ENCODE measurements around the gene KDM6A.
"Not testable (repeated sequence)": the region's sequence is repeated elsewhere in the genome, so short reads cannot be mapped to it uniquely, and the experiment has no call there.

Gene KDM6A

DNA sequence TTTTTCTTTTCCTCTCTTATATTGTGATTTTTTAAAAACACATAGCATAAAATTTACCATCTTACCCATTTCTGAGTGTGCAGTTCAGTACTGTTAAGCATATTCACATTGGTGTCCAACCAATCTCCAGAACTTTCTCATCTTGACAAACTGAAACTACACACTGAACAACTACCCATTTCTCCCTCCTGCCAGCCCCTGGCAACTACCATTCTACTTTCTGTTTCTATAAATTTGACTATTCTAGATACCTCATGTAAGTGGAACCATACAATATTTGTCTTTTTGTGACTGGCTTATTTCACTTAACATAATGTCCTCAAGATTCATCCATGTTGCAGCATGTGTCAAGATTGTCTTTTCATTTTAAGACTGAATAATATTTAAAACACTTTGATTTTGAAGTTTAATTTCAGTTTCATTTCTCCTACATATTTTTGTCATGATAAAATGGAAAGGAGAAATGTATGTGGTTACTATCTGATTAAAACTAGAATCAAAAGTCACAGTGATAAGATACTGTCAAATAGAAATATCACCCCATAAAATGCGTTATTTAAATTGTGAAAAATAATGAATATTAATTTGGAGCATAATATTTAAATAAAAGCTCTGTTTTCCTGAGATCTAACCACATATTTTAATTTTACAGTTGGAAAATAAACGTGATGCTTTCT is 204.9 kb downstream of the KDM6A start:
- DNase-seq (ENCODE audit: low read depth in 2 of 2), result no peak

DNA sequence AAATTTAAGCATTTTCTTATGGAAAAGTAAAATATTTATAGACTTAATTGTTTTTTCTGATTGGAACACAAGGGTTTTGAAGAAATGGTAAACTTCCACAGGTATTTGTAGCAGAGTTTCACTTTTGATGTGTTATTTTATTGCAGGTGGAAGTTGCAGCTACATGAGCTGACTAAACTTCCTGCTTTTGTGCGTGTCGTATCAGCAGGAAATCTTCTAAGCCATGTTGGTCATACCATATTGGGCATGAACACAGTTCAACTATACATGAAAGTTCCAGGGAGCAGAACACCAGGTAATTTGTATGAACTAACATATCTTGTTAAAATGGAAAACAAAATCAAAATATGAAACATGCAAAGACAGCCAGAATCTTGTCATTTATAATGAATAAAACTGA is 210.3 kb downstream of the KDM6A start:
- no peak for DNase-seq (ENCODE audit: low read depth in 2 of 2)

GRCh38 chrX:45110494-45110893 is 237.5 kb downstream of the KDM6A start:
- no peak for DNase-seq (ENCODE audit: low read depth in 2 of 2)

DNA sequence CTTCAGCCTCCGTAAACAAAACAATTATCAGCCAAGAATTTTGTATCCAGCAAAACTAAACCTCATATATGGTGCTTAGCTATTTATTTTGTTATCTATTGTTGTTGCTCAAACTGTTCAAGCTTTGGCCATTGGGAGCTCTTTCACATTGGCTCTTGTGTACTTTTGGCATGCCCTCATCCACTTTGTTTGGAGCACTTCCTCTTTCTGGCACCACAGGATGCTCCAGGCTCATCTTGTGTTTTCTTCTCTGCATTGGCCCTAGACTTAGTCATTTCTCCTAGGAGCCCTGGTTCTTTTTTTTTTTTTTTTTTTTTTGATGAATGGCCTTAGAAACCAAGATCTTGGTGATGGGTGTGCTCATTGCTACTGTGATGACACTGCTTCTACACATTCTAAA is 253.2 kb downstream of the KDM6A start:
- no peak for DNase-seq (ENCODE audit: low read depth in 2 of 2)

DNA sequence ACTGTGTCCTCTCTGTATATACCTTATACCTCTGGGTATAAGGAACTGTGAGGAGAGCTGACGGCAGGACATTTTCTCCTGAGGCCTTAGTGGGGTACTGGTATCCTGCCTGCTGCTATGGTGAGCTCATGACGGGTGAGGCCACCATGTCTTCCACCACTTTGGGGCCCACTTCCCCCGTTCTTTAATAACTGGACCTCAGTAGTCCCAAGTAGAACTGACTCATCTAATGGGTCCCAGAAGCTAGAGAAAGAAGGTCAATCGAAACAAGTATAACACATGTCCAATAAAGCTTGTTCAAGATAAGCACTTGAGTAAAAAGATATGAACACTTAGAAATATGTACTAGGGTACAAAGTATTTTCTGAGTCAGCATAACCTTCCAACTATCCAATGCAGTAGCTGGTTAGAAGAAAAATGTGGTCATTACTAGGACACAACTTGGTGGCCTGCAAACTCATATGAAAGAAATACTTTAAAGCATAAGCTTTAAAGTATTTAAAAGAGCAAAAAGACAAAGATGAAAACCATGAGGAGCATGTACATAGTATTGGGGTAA is 256.0 kb downstream of the KDM6A start:
- no peak for DNase-seq (ENCODE audit: low read depth in 2 of 2)

GRCh38 chrX:45133465-45133864 is 260.5 kb downstream of the KDM6A start:
- no peak for DNase-seq (ENCODE audit: low read depth in 2 of 2)

DNA sequence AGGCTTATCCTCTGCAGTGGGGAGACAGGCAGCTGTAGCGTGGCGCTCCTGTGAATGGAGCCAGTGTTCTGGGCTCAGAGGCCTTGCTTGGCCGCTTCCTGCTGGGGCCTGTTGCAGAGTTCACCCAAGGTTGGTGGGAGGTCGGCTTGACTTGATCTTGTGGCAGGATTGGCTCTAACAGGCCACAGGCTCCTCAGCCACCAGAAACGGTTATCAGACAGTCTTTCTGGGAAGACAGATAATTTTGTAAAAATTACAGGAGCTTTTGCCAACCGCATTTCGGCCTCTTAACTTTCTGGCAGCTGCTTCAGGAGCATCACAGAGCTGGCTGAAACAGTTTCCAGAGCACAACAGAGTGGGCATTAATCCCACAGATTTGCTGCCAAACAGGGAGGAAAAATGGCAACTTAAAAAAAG is 261.3 kb downstream of the KDM6A start:
- no peak for DNase-seq (ENCODE audit: low read depth in 2 of 2)

GRCh38 chrX:45134775-45135174 is 261.8 kb downstream of the KDM6A start:
- no peak for DNase-seq (ENCODE audit: low read depth in 2 of 2)

DNA sequence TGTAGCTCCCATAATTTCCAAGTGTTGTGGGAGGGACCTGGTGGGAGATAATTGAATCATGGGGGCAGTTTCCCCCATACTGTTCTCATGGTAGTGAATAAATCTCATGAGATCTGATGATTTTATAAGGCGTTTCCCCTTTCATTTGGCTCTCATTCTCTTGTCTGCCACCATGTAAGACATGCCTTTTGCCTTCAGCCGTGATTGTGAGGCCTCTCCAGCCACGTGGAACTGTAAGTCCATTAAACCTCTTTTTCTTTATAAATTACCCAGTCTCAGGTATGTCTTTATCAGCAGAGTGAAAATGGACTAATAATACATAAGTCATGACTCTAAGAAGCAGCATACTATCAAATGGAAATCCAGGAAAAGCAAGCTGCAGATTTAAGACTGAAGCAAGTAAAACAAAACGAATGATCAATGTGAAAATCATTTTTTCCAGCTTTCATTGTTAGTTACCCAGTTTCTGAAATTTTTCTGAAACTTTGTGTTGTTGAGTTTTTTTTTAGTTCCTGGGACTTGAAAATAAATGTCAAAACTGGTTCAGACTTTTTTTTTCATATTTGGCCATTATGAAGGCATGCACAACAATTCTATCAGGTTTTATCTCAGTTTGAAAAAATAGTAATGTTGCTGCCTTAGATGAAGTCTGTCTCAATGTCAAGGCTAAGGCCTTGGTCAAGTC is 262.5 kb downstream of the KDM6A start:
- DNase-seq (ENCODE audit: low read depth in 2 of 2), result not testable (repeated sequence)

GRCh38 chrX:45137531-45137930 is 264.5 kb downstream of the KDM6A start:
- DNase-seq (ENCODE audit: low read depth in 2 of 2), result no peak

- DNase-seq (ENCODE audit: low read depth in 2 of 2), result no peak
These were observed 265.5 kb downstream of the KDM6A start for GRCh38 chrX:45138525-45138924.

- no peak for DNase-seq (ENCODE audit: low read depth in 2 of 2)
These were observed 267.8 kb downstream of the KDM6A start for GRCh38 chrX:45140812-45141211.

GRCh38 chrX:45142185-45142584 is 269.2 kb downstream of the KDM6A start:
- no peak for DNase-seq (ENCODE audit: low read depth in 2 of 2)

- DNase-seq (ENCODE audit: low read depth in 2 of 2), result no peak
These were observed 270.5 kb downstream of the KDM6A start for GRCh38 chrX:45143455-45143854.

DNA sequence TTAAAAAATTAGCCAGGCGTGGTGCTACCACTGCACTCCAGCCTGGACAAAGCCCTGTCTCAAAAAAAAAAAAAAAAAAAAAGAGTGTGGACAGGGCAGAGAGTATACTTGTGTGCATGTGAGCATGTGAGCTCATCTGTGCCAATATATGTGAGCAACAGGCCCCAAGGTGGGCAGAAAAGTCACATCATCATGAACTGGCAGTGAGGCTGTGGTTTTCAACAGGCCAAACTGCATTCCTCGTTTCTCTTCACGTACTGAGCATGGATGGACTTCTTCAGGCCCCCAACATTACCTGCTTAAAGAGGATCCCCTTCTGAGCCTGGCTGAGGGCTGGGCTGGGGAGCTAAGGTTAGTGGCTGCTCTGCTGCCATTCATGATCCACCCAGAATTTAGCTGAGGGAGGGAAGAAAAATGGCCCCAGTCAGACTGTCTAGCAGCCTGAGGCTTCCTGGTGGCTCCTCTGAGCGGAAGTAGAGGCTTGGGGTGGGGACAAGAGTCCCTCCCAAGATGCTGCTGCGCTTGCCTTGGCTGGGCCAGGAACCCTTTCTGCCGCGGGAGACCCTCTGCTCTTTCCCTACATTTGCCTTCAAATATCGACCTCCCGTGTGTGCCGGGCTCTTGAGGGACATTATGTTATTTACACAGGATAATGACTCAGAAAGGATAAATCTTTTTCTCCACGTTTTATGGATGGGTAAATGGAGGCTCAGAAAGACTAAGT is 272.7 kb downstream of the KDM6A start:
- no peak for DNase-seq (ENCODE audit: low read depth in 2 of 2)

DNA sequence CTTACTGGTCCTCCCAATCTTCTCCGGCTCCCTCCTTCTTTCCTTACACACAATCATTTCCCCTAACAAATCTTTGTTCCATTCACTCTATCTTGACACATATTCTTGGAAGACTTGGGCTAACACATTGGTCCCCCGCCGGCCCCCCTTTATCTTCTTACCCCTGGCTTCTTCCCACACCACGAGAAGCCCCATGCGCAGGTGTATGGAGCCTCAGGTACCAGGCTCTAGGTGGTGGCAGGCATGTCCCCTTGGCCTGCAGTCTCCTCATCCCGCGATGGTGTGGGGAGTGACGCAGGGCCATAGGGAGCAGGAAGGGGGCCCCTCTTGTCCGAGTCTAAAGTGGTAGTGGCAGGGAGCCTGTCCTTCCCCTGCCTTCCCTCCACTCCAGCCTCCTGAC is 277.8 kb downstream of the KDM6A start:
- no peak for DNase-seq (ENCODE audit: low read depth in 2 of 2)

GRCh38 chrX:45154033-45154360 is 281.0 kb downstream of the KDM6A start:
- no peak for DNase-seq (ENCODE audit: low read depth in 2 of 2)

DNA sequence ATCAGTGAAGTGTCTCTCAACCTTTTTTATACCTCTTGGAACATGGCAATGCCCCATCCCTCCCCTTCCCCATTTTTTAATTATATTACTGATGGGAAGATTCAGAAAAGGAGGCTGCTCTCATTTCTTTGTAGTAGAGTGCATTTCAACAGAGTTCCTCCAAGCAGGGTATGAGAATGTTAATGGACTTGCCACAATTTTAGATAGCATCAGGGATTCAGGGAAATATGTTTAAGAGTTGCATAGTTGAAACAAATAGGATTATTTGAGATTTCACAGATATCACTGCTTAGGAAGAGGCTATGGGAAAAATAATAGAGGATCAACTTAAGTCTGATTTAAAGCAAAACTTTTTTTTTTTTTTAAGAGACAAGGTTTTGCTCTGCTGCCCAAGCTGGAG is 281.5 kb downstream of the KDM6A start:
- DNase-seq (ENCODE audit: low read depth in 2 of 2), result no peak

DNA sequence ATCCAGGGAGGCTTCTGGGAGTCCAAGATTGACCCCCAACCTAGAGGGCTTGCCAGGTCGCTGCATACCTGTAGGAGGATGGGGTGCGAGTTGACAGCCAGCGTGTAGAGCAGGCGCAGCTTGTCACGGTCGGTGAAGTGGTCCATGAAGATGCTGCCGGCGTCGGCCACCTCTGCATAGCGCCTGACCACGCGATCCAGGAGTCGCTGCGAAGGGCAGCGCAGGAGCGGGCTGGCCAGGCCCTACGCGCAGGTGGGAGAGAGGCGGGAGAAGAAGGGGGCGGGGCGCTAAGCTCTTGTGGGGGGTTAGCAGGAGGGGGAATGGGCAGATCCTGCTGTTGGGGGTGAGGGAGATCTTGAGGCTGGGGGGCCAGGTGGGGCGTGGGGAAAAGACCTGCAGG is 284.7 kb downstream of the KDM6A start:
- no peak for DNase-seq (ENCODE audit: low read depth in 2 of 2)
